BJ (cell line): ENCODE data around the gene GTPBP3. TPM values are rescaled to one million over a fixed set of nuclear protein-coding genes. Genes with fewer than 3 reads are reported as not detected.

Experiments used
- CTCF ChIA-PET: fragments of 350-600 bp; formaldehyde crosslinking; extraction: SDS; loops from one replicate; lab custom pipeline; 2021; ENCODE audit warnings: antibody characterized with exemption, inconsistent platforms; lab: Yijun Ruan, JAX
- POLR2A ChIA-PET: fragments of 300-600 bp; sonication (Branson Sonifier 250); formaldehyde crosslinking; extraction: SDS; loops from one replicate; lab custom pipeline; 2021; ENCODE audit warnings: antibody characterized with exemption; lab: Charles Lee
- DNase-seq: peaks from one replicate; pipeline ENCODE4 v3.0.0-alpha.2; 2011; ENCODE audit warnings: low read depth
- H3K27me3 ChIP-seq: 2 replicates; pipeline ENCODE4 v1.6.0; 2011; ENCODE audit warnings: low read length; ENCODE audit not compliant: control insufficient read depth, insufficient read depth
- H3K36me3 ChIP-seq: 2 replicates; pipeline ENCODE4 v1.5.1; 2011; ENCODE audit warnings: low read length; ENCODE audit not compliant: control insufficient read depth, insufficient read depth
- H3K4me3 ChIP-seq: 2 replicates; pipeline ENCODE4 v1.5.1; 2011; ENCODE audit warnings: low read depth, mild to moderate bottlenecking, control low read depth, low read length
- polyA plus RNA-seq: library from polyadenylated mRNA; depleted of rRNA; stranded (reverse); fragments of >200 nt; gene quantifications from 2 replicates; pipeline ENCODE4 v1.2.3, GENCODE V29; 2011; rRNA removed
- TF ChIP-seq, protein P1 (sequence below): IDR thresholded peaks from 2 replicates; pipeline ENCODE4 v1.5.1; 2011; ENCODE audit warnings: low read depth, mild to moderate bottlenecking, control low read depth, inconsistent platforms, low read length, moderate library complexity; ENCODE audit not compliant: insufficient read depth

The GTPBP3 gene
- polyA plus RNA-seq, 1 experiment: 6.3 TPM

DNA sequence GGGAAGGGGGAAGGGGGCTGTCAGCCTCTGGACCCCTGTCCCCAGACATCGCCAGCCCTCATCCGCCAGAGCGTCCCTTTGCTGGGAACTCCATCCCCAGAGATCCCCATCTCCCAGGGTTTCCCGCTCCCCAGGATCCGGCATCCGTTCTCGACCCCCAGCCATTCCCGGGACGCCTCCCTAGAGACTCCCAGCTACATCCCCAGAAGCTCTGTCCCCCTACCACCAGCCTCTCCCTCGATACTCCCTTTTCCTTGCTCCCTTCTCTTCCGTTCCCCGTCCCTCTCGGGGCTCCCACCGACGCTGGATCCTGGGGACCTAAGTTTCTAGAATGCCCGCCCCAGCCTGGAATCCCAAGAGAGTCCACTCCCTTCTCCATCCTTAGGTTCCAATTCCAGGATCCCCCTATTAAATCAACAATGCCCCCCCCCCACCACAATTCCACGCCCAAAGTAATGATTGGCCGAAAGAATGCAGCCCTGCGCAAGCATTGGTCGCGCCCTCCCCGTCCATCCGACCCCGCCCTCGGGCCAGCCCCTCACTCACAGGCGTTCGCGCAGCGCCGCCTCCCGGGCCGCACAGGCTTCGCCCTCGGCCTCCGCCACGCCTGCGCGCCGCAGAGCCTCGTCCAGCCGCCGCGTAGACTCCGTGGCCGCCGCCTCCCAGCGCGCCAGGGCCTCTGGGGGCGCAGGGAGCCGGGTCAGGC, 53.5 kb downstream of the GTPBP3 start:
- TF ChIP-seq, protein P1, sequence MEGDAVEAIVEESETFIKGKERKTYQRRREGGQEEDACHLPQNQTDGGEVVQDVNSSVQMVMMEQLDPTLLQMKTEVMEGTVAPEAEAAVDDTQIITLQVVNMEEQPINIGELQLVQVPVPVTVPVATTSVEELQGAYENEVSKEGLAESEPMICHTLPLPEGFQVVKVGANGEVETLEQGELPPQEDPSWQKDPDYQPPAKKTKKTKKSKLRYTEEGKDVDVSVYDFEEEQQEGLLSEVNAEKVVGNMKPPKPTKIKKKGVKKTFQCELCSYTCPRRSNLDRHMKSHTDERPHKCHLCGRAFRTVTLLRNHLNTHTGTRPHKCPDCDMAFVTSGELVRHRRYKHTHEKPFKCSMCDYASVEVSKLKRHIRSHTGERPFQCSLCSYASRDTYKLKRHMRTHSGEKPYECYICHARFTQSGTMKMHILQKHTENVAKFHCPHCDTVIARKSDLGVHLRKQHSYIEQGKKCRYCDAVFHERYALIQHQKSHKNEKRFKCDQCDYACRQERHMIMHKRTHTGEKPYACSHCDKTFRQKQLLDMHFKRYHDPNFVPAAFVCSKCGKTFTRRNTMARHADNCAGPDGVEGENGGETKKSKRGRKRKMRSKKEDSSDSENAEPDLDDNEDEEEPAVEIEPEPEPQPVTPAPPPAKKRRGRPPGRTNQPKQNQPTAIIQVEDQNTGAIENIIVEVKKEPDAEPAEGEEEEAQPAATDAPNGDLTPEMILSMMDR: peak; percentile 63
- H3K27me3 ChIP-seq: peaks cover 2% of the 10 kb centered on the region; the same call in 1 of the 2 replicates
- ChIA-PET CTCF (interaction anchor here (0.7 to 7.8 kb wide), 9 partner anchors 11 to 105 kb away, joined by 3 to 121 read pairs (median 4); partner anchors contain the start of gene ABHD8), POLR2A (interaction anchor here (0.7 kb wide), 1 partner anchor 82 kb away, joined by 3 read pairs; no protein-coding TSS in a partner anchor)
- no peaks in the 10 kb centered on the region for H3K36me3 ChIP-seq
- peak overlapping the region; percentile 62 for H3K4me3 ChIP-seq
- DNase-seq: peak; percentile 52

DNA sequence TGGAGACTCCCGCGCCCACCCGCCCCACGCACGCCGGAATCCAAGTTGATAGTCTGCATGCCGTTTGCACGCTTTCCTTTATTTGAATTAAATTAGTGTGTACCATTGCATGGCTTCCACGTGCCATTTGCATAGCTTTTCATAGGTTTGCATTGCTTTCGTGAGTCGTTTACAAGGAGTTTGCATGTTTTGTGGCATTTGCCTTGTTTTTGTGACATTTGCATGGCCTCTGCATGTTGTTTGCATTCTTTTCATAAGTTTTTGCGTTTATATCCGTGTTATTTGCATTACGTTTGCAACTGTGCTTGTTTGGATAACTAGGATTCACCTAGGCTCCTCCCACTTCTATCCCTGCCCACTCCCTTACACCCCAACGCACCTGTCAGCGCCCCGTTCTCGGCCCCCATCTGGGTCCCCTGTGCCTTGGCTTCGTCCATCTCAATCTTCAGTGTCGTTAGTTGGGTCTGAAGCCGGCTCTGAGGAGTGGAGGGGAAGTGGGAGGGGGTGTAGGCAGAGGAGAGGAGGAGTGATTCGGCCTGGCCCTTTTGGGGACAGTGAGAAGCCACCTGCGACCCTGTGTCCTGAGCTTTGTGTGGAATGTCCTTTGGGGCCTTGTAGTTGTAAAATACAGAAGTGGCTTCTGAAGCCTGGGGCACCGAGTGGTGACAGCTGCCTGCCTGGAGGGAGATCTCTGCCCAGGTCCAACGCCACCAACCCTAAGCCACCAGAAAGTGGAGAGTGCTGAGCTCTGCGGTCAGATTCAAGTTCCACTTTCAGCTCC, 54.2 kb downstream of the GTPBP3 start:
- Histone ChIP-seq H3K36me3 (no peaks in the 10 kb centered on the region), H3K27me3 (peaks cover 2% of the 10 kb centered on the region; the same call in 1 of the 2 replicates), H3K4me3 (peak overlapping the region; percentile 27)
- no peak for DNase-seq
- TF ChIP-seq, protein P1: no peak
- ChIA-PET CTCF (interaction anchor here (0.6 to 3.3 kb wide), 10 partner anchors 10 to 461 kb away, joined by 3 to 18 read pairs (median 3); partner anchors contain the start of gene ABHD8), POLR2A (interaction anchor here (0.7 kb wide), 1 partner anchor 83 kb away, joined by 3 read pairs; no protein-coding TSS in a partner anchor)

Other genes starting within 250 kb of the GTPBP3 start
- 27.9 and 29.7 TPM in 2 replicates for gene USE1, start 122.2 kb upstream of the GTPBP3 start, polyA plus RNA-seq
- 8.1 and 10.0 TPM in 2 replicates for gene OCEL1, start 111.3 kb upstream of the GTPBP3 start, polyA plus RNA-seq
- gene NR2F6, start 91.6 kb upstream of the GTPBP3 start, polyA plus RNA-seq: 26.1 and 28.0 TPM in 2 replicates
- gene USHBP1, start 72.8 kb upstream of the GTPBP3 start, polyA plus RNA-seq: not detected in 2 replicates
- 90.1 and 122 TPM in 2 replicates for gene BABAM1, start 70.1 kb upstream of the GTPBP3 start, polyA plus RNA-seq
- gene ANKLE1, start 55.7 kb upstream of the GTPBP3 start, polyA plus RNA-seq: 0.18 and 0.38 TPM in 2 replicates
- 7.1 and 11.0 TPM in 2 replicates for gene ABHD8, start 34.1 kb upstream of the GTPBP3 start, polyA plus RNA-seq
- 19.9 and 26.3 TPM in 2 replicates for gene MRPL34, start 31.7 kb upstream of the GTPBP3 start, polyA plus RNA-seq
- 52.7 and 55.6 TPM in 2 replicates for gene DDA1, start 28.0 kb upstream of the GTPBP3 start, polyA plus RNA-seq
- 1.3 and 1.9 TPM in 2 replicates for gene ANO8, start 2.7 kb upstream of the GTPBP3 start, polyA plus RNA-seq
- gene PLVAP, start 39.8 kb downstream of the GTPBP3 start, polyA plus RNA-seq: not detected in 2 replicates
- not detected in 2 replicates for gene CCDC194, start 56.6 kb downstream of the GTPBP3 start, polyA plus RNA-seq
- gene BST2, start 68.1 kb downstream of the GTPBP3 start, polyA plus RNA-seq: 4.5 and 6.4 TPM in 2 replicates
- gene MVB12A, start 82.5 kb downstream of the GTPBP3 start, polyA plus RNA-seq: 29.4 and 47.3 TPM in 2 replicates
- 0.09 and 0.11 TPM in 2 replicates for gene TMEM221, start 111.1 kb downstream of the GTPBP3 start, polyA plus RNA-seq
- not detected in 2 replicates for gene NXNL1, start 123.4 kb downstream of the GTPBP3 start, polyA plus RNA-seq
- 12.0 and 18.8 TPM in 2 replicates for gene SLC27A1, start 133.0 kb downstream of the GTPBP3 start, polyA plus RNA-seq
- 73.4 and 89.2 TPM in 2 replicates for gene PGLS, start 174.1 kb downstream of the GTPBP3 start, polyA plus RNA-seq
- 124 and 158 TPM in 2 replicates for gene COLGALT1, start 218.1 kb downstream of the GTPBP3 start, polyA plus RNA-seq